Fibroblast of skin of right quadriceps (primary cell): ENCODE results near the gene RCOR2.
A peak's percentile ranks its signal among the peaks of the same experiment; 100 is the strongest.

Source experiments
- DNase-seq: peaks from one replicate; pipeline ENCODE4 v3.0.0-alpha.2; 2013

The RCOR2 gene

GRCh38 chr11:63922673-63923192 is 5.8 kb upstream of the RCOR2 start:
- no peak for DNase-seq

DNA sequence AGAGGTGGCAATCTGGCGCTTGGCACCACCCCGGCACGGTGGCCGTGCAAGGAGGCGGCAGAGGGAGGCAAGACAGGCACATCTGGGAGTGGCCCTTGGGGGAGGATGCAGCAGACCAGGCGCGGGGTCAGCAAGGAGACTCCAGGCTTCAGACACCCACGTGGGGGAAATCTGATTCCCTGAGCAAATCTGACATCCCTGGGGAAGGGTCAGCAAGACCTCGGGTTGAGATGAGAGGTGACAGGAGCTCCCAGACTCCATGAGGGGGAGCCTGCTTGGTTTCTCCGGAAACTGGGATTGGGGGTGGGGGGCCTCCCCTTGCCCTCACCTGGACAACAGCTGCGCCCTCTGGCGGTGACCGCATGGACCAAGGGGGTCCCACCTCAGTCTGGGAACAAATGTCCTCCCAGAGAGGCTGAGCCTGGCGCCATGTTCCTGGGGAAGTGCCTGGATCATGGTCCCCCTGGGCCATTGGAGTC is 4.0 kb upstream of the RCOR2 start:
- no peak for DNase-seq

DNA sequence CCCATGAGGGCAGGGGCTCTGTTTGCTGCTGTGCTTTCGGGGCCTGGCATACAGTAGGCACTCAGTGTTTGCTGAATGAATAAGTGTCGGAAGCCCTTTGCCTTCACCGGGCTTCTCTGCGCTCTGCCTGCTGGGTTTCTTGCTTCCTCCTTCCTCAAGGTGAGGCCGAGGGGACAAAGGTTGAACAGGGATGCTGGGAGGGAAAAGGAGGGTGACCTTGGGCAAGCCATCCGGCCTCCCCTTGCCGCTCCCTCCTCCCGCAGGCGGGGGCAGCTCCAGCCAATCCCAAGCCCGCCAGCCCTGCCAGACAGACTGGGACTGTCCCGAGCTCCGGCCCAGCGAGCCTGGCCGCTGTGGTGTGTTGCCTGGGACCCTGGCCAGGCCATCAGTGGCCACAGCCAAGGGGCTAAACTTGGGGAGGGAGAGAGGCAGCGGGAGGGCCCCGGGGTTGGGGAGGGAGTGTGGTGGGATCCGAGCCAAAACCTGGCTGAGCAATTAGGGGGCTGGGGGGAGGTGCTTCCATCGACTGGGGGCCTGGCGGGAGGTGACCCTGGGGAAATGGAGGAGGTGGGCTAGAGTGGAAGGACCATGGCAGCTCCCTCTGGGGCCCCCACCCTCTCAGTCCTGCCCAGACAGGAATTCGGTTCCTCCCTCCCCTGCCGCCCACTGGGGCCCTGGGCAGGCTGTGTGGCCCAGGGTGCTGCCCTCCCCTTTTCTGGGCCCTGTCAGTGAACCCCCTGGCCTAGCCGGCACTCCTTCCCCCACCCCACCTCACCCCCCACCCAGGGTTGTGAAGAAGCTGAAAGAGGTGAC is 3.4 kb upstream of the RCOR2 start:
- no peak for DNase-seq

GRCh38 chr11:63919267-63920125 is 2.5 kb upstream of the RCOR2 start:
- DNase-seq = peak; percentile 57

DNA sequence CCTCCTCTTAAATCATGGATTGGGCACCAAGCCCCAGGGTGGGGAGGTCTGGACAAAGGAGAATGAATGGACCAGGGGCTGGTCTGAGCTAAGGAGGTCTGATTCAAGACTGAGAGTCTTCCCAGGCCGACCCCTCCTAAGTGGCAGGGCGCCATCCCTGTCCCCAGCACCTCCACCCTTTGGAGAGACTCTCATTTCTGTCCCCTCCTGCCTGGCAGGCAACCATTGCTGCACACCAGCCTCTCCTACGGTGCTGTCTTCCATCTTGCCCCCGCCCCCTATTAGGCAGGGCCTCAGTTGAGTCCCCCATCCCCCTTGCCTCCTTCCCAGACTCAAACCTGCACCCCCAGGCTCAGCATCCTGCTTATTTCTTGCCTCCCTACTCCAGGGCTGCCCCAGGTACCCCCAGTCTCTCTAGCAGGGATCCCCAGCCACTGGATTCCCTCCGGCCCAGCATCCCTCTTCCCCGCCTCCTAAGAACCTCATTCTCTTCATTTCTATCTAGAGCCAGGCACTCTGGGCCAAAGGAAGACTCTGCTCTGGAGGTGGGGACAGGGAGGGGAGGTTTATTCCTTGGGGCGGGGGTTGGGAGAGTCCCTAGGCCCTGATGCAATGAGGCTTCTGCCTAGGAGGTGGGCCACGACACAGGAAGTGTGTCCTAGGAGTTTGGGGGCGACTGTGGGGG is 1.7 kb upstream of the RCOR2 start:
- DNase-seq = peak; percentile 71

- DNase-seq = peak; percentile 54
These were observed 935 bp upstream of the RCOR2 start for GRCh38 chr11:63917692-63918506.

- no peak for DNase-seq
These were observed 765 bp downstream of the RCOR2 start for GRCh38 chr11:63915961-63916836.

GRCh38 chr11:63914896-63915691 is 1.9 kb downstream of the RCOR2 start:
- no peak for DNase-seq

DNA sequence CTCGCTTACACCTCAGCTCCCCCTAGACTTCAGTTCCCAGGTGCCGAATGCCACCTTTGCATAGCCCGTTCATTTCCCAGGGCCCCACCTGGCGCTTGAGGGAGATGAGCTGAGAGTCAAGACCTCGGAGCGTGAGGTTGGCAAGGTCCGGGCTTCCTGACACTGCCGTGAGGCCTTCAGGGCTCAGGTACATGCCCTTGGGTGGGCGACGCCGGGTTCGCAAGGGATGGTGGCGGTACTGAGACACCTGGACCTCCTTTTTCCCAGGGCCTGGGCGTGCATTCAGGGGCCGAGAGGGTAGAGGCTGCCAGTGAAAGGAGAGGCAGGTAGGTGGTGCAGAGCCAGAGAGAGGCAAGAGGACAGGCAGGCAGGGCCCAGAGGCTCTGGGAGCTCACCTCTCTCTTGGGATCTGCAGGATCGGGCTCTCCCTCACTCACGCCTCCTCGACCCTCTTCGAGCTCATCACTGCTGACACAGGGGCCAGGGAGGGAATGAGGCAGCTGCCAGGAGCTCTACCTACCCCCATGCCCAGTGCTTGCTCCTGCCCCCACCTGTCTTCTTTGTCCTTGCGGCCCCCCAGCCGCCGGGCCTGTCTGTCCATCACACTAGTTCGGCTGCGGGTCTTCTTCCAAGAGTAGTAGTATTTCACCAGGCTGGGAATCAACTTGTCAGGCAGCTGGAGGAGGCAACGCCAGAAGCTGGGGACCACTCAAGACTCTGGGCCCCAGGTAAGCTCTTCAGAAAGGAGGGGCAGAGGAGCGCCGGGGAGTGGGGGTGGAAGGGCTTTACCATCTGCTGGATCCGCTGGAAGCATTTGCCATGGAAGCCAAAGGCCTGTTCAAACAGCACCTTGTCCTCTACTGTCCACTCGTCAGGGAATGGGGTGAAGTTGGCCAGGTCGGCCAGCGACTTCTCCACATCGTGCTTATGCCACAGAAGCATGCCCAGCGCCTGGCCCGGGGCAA is 2.8 kb downstream of the RCOR2 start:
- DNase-seq = no peak

DNA sequence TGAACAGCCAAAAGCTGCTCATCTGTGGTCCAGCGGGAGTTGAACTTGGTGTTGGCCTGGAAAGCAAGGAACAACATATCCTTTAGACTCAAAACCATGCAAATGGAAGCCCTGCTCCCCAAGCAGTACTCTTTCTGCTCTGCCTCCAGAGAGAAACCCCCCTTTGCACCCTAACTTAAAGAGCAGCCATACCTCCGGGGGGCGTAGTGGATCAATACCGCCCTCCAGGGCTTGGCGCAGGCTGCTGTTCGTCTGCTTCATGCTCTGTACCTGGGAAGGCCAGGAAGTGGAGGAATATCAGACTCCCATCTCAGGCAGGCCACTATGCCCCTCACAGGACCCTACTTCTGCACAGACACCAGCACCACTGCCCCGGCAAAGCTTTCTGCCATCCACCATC is 4.3 kb downstream of the RCOR2 start:
- DNase-seq = no peak

DNA sequence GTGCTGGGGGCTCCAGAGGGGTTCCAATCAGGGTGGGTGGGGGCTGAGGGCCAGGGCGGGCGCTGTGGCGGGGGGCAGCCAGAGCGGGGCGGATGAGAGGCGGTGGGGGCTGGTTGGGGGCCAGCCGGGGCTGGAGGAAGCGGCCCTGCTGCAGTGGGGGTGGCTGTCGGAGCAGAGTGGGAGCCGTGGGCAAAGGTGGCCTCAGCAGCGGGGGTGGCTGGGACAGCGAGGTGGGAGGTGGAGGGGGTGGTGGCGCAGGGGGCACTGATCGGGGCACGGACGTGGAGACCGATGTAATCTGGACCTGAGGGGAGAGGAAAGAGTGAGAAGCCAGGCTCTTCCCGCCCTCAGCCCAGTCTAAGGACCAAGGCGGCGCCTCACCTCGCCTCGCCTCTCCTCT is 5.1 kb downstream of the RCOR2 start:
- no peak for DNase-seq

GRCh38 chr11:63911440-63911839 is 5.5 kb downstream of the RCOR2 start:
- no peak for DNase-seq

GRCh38 chr11:63910675-63911074 is 6.3 kb downstream of the RCOR2 start:
- no peak for DNase-seq

DNA sequence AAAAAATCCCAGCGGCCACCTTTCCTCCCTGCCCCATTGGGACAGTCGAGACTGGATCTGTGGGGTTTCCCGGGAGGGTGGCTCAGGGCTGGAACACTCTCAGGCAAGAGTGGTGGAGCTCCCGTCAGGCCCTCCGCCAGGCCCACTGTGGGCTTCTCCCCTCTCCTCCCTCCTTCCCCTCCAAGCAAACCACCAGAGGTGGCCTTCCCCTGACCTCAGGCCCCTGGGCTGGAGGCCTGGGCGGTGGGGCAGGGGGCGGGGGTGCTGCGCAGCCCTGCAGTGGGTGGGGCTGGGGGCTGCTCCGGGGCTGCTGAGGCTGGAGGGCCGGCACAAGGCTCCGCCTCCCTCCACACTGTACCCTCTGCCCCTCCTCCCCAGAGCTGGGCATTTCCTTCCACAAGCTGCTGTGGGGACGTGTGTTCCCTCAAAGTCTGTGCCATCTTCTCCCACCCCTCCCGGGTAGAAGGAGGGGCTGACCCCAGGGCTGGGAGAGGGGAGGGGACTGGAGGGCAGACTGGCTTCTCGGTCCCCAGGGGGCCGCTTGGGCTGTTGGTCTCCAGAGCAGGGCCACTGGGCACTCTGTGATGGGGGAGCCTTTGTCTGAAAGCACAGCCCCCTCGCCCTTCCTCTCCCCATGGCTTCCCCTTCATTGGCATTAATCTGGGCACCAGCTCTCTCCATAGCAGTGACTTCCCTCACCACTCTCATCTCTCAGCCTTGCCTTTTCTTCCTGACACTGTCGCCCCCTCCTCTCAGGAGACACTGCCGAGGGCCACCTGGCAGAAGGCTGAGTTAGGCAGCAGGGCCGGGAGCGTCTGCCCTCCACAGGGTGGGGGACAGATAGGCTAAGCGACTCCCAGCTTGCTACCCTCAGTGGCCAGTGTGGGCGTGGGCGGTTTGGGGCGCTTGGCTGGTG is 7.1 kb downstream of the RCOR2 start:
- DNase-seq = no peak

DNA sequence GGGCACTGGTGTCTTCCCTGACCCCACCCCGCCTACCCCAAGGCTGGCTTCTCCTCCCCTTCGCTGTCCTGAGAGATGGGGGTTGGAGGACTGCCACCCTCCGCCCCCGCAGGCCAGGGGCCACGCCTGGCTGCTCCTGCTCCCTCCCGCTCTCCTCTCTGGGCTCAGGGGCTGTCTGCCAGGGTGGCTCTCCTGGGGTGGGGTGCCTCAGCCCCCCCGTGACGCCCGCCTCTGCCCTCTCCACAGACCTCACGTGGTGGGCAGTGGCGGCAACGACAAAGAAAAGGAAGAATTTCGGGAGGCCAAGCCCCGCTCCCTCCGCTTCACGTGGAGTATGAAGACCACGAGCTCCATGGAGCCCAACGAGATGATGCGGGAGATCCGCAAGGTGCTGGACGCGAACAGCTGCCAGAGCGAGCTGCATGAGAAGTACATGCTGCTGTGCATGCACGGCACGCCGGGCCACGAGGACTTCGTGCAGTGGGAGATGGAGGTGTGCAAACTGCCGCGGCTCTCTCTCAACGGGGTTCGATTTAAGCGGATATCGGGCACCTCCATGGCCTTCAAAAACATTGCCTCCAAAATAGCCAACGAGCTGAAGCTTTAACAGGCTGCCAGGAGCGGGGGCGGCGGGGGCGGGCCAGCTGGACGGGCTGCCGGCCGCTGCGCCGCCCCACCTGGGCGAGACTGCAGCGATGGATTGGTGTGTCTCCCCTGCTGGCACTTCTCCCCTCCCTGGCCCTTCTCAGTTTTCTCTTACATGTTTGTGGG is 8.1 kb downstream of the RCOR2 start:
- no peak for DNase-seq

- DNase-seq = no peak
These were observed 9.0 kb downstream of the RCOR2 start for GRCh38 chr11:63907808-63908530.
